ENCODE measurements around the gene CFAP61.

The CFAP61 gene

GRCh38 chr20:20292472-20292871 lies 240.1 kb downstream of the CFAP61 start:
- DNase-seq (ENCODE audit: low read depth) = no peak
- no peak for TF ChIP-seq MYC (IDR thresholded peaks at IDR 0.05; ENCODE audit: low read depth, low read length)
- TF ChIP-seq POLR2A (IDR thresholded peaks at IDR 0.05; ENCODE audit: extremely low read depth, insufficient read length) = no peak
- no peak for TF ChIP-seq CTCF (IDR thresholded peaks at IDR 0.05; ENCODE audit: low read depth, low read length)
- TF ChIP-seq MAX (IDR thresholded peaks at IDR 0.05; ENCODE audit: low read depth, low read length) = no peak
- no peak overlapping the region for H3K4me3 ChIP-seq (ENCODE audit: low read depth, low read length)

GRCh38 chr20:20293141-20293540 lies 240.8 kb downstream of the CFAP61 start:
- TF ChIP-seq MAX (IDR thresholded peaks at IDR 0.05; ENCODE audit: low read depth, low read length) = no peak
- TF ChIP-seq POLR2A (IDR thresholded peaks at IDR 0.05; ENCODE audit: extremely low read depth, insufficient read length) = no peak
- TF ChIP-seq CTCF (IDR thresholded peaks at IDR 0.05; ENCODE audit: low read depth, low read length) = no peak
- no peak for TF ChIP-seq MYC (IDR thresholded peaks at IDR 0.05; ENCODE audit: low read depth, low read length)
- H3K4me3 ChIP-seq (ENCODE audit: low read depth, low read length) = no peak overlapping the region
- DNase-seq (ENCODE audit: low read depth) = no peak

GRCh38 chr20:20293691-20294385 lies 241.5 kb downstream of the CFAP61 start:
- H3K4me3 ChIP-seq (ENCODE audit: low read depth, low read length) = no peak overlapping the region
- DNase-seq (ENCODE audit: low read depth) = peak; percentile 64
- TF ChIP-seq CTCF (IDR thresholded peaks at IDR 0.05; ENCODE audit: low read depth, low read length) (no peak), MAX (IDR thresholded peaks at IDR 0.05; ENCODE audit: low read depth, low read length) (no peak), MYC (IDR thresholded peaks at IDR 0.05; ENCODE audit: low read depth, low read length) (no peak), POLR2A (IDR thresholded peaks at IDR 0.05; ENCODE audit: extremely low read depth, insufficient read length) (no peak)

- DNase-seq (ENCODE audit: low read depth) = peak; percentile 19
- H3K4me3 ChIP-seq (ENCODE audit: low read depth, low read length) = no peak overlapping the region
- TF ChIP-seq MYC (IDR thresholded peaks at IDR 0.05; ENCODE audit: low read depth, low read length) (no peak), POLR2A (IDR thresholded peaks at IDR 0.05; ENCODE audit: extremely low read depth, insufficient read length) (no peak), MAX (IDR thresholded peaks at IDR 0.05; ENCODE audit: low read depth, low read length) (no peak), CTCF (IDR thresholded peaks at IDR 0.05; ENCODE audit: low read depth, low read length) (no peak)
Measured at GRCh38 chr20:20295621-20296498, 243.5 kb downstream of the CFAP61 start.

GRCh38 chr20:20297181-20297580 lies 244.8 kb downstream of the CFAP61 start:
- TF ChIP-seq CTCF (IDR thresholded peaks at IDR 0.05; ENCODE audit: low read depth, low read length) = no peak
- TF ChIP-seq MAX (IDR thresholded peaks at IDR 0.05; ENCODE audit: low read depth, low read length) = no peak
- TF ChIP-seq POLR2A (IDR thresholded peaks at IDR 0.05; ENCODE audit: extremely low read depth, insufficient read length) = no peak
- no peak for TF ChIP-seq MYC (IDR thresholded peaks at IDR 0.05; ENCODE audit: low read depth, low read length)
- H3K4me3 ChIP-seq (ENCODE audit: low read depth, low read length) = no peak overlapping the region
- DNase-seq (ENCODE audit: low read depth) = no peak

Data from NB4 (cell line).